ENCODE data around the gene QSOX1.

DNA sequence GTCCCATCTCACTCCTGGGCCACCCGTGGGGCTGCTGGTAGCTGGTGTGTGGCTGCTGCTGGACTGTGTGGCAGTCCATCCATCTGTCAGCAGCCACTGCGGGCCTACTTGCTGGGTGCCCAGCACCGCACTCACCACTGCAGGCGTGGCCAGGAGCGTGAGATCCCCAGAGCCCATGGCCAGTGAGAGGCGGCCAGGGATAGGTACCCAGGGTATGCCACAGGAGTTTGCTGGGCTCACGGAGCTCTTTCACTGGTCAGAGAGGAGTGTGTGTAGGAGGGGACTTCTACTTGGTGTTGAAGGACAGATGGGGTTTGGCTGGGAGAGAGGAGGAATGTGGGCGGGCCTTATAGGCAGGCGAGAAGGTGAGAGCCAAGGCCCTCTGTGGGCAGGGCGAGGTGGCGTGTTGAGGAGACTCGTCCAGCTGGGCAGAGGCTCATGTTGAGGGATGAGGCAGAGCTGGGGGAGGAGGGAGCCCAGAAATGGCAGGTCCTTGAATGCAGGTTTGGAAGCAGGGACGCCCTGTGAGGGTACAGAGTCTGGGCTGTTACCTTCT, 15.0 kb downstream of the QSOX1 start:
- TF ChIP-seq, protein P1, sequence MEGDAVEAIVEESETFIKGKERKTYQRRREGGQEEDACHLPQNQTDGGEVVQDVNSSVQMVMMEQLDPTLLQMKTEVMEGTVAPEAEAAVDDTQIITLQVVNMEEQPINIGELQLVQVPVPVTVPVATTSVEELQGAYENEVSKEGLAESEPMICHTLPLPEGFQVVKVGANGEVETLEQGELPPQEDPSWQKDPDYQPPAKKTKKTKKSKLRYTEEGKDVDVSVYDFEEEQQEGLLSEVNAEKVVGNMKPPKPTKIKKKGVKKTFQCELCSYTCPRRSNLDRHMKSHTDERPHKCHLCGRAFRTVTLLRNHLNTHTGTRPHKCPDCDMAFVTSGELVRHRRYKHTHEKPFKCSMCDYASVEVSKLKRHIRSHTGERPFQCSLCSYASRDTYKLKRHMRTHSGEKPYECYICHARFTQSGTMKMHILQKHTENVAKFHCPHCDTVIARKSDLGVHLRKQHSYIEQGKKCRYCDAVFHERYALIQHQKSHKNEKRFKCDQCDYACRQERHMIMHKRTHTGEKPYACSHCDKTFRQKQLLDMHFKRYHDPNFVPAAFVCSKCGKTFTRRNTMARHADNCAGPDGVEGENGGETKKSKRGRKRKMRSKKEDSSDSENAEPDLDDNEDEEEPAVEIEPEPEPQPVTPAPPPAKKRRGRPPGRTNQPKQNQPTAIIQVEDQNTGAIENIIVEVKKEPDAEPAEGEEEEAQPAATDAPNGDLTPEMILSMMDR (conservative IDR thresholded peaks at IDR 0.05 in 1 of 2, IDR thresholded peaks at IDR 0.05 in 1 of 2; ENCODE audit: extremely low read depth in 1 of 2, insufficient read depth in 1 of 2, low read depth in 1 of 2, low read length in 2 of 2), result no peak
- TF ChIP-seq EZH2 (IDR thresholded peaks at IDR 0.05; ENCODE audit: borderline replicate concordance, low read length), result no peak
